Epithelial cell of esophagus (primary cell): ENCODE measurements around the gene ARFGAP2.

Experiments
- DNase-seq: peaks from one replicate; pipeline ENCODE4 v3.0.0; 2010; ENCODE audit warnings: low read depth
- H3K4me3 ChIP-seq: 2 replicates; pipeline ENCODE4 v1.5.1; 2011; ENCODE audit warnings: mild to moderate bottlenecking, low read length, control low read depth
- TF ChIP-seq, protein P1 (sequence below): IDR thresholded peaks from 2 replicates; pipeline ENCODE4 v1.5.1; 2011; ENCODE audit warnings: low read depth, mild to moderate bottlenecking, low read length, control low read depth, inconsistent platforms; ENCODE audit not compliant: insufficient read depth; ENCODE audit errors: missing control alignments

ARFGAP2 gene

DNA sequence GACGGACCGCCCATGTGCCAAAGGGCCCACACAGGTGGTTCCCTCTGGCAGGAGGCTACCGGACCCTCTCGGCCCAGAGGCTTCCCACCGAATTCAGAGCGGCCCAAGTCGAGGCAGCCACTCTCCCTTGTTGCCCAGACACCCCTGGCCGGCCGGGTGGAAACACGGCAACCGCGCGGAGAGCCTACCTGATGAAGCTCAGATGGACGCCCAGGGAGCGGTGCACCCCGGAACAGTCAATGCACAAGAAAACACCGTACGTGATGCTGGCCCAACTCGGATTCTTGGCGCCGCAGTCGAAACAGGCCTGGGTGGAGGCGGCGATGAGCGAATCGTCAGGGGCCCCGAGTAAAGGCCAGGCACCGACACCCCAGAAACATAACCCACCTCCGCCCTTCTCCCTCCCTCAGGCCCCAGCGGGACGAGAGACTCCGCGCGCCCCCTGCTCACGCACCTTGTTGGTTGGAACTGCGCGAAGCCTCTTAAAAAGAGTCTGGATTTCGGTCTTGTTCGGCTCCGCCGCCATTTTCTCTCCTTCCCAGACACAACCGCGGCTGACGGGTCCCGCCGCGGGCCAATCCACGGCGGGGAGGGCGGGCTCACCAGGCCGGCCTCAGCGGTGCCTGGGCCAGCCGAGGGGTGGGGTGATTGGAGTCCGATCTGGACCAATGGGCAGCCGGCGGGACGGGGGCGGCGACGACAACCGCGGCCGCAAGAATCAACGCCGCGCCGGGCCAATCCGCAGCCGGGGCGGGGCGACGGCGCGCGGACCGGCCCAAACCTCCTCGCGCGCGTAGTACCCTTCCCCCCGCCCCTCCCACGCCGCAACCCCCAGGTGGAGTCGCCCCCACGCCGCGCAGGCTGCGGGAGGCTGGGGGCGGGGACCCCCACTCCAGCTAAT is at the start of gene ARFGAP2:
Gene ARFGAP2, minus strand, starts transcription at position 552 of the 901 bp plus-strand sequence. Its CDS starts 26 bp downstream, at position 526.
- H3K4me3 ChIP-seq: peak within 1 kb of the TSS; percentile 97
- peak; percentile 99 for DNase-seq
- TF ChIP-seq, protein P1, sequence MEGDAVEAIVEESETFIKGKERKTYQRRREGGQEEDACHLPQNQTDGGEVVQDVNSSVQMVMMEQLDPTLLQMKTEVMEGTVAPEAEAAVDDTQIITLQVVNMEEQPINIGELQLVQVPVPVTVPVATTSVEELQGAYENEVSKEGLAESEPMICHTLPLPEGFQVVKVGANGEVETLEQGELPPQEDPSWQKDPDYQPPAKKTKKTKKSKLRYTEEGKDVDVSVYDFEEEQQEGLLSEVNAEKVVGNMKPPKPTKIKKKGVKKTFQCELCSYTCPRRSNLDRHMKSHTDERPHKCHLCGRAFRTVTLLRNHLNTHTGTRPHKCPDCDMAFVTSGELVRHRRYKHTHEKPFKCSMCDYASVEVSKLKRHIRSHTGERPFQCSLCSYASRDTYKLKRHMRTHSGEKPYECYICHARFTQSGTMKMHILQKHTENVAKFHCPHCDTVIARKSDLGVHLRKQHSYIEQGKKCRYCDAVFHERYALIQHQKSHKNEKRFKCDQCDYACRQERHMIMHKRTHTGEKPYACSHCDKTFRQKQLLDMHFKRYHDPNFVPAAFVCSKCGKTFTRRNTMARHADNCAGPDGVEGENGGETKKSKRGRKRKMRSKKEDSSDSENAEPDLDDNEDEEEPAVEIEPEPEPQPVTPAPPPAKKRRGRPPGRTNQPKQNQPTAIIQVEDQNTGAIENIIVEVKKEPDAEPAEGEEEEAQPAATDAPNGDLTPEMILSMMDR: no peak

DNA sequence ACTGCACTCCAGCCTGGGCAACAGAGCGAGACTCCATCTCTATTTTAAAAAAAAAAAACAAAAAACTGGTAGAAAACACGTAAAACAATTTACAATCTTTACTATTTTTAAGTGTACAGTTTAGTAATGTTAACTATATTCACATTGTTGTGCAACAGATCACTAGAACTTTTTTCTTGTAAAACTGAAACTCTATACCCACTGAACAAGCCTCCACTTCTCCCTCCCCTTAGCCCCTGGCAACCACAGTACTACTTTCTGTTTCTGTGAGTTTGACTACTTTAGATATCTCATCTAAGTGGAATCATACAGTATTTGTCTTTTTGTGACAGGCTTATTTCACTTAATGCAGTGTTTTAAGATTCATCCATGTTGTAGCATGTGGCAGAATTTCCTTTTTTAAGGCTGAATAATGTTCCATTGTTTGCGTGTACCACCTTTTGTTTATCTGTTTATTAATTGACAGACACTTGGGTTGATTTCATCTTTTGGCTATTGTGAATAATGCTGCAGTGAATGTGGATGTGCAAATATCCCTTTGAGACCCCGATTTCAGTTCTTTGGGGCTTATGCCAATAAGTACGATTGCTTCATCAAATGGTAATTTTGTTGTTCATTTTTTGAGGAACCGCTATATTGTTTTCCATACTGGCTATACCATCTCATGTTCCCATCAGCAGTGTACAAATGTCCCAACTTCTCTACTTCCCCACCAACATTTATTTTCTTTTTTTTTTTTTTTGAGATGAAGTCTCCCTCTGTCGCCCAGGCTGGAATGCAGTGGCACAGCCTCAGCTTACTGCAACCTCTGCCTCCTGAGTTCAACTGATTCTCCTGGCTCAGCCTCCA is 49.1 kb upstream of the ARFGAP2 start:
- no peak for DNase-seq
- TF ChIP-seq, protein P1: no peak
- H3K4me3 ChIP-seq: no peak overlapping the region

DNA sequence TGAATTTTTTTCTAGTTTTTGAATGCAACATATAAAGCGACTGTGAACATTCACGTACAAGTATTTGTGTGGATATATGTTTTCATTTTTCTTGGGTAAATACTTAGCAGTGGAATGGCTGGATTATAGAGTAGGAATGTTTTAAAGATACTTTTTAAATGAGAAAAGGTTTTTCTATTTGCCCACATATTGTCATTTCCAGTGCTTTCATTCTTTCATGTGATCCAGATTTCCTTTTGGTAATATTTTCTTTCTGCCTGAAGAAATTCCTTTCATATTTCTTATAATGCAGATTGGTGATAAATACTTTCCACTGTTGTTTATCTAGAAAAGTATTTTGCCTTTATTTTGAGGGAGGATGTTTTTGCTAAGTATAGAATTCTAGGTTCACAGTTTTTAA is 46.0 kb upstream of the ARFGAP2 start:
- TF ChIP-seq, protein P1: no peak
- DNase-seq: no peak
- H3K4me3 ChIP-seq: no peak overlapping the region

DNA sequence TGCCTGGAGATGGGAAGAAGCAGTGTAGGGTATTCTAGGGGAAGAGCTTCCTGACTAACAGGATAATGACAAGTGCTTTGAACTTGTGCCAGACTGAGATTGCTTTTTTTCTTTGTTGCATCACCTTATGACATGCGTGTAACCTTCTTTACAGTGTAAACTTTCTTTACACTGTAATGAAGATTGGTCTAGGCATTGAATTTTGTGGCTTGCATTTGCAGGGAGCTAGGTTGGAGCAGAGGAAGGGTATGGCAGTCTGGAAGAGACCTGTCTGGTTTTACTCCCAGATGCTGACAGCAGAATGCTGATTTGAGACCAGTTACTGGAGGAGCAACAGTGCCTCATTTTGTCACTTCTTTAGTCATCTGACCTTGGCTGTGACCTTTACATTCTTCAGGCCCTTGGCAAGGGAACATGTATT is 43.7 kb upstream of the ARFGAP2 start:
- peak; percentile 80 for DNase-seq
- TF ChIP-seq, protein P1: no peak
- H3K4me3 ChIP-seq: no peak overlapping the region

DNA sequence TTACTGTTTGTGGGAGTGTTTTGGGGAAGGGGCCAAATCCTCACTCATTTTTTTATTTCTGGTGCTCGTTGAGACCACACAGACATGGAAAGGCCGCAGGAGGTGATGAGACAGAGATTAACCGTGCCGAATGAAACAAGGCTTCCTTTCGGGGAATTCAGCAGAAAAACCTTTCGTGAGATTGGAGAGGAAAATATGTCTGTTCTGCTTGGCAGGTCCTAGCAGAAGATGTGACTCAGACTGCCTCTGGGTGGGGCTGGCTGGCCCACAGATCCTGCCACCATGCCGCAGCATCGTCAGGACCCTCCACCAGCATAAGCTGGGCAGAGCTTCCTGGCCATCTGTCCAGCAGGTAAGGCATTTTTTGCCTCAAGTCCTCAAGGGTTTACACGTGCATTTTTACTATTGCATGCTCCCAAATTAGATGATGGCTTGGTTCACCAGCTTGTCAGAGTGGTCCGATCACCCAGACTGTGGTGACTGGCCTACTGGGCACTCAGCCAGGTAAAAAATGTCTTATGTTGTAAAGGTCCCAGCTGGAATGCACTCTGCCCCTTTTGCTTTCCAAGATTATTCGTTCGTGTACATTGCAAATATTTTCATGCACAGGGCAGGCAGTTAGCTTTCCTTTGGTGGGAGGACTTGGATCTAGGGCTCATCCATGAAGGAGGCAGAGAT is 39.6 kb upstream of the ARFGAP2 start:
- TF ChIP-seq, protein P1: no peak
- peak overlapping the region; percentile 80 for H3K4me3 ChIP-seq
- peak; percentile 80 for DNase-seq

DNA sequence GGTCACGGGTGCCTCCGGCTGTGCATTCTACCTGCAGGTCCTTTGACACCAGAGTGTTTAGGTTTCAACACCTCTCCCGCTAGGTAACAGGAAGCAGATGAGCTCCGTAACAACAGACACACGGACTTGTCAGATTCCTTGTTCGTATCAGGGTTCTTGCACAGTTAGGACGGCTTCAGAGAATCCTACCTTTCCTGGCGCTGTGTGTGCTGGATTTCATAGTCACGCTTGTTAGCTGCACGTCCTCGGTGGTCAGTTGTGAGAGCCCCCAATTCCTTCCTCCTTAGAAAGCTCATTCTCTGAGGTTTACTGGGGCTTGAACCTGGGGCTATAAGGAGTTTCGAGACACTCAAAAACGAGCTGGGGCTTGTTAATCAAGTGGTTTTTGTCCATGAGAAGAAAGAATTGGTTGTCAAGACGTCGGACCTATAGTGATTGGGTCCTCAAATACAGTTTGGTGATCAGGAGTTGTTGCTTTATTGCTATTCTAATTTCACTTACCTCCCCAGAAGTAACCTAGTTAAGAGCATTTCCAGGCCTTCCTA is 38.8 kb upstream of the ARFGAP2 start:
- DNase-seq: peak; percentile 82

More for the DNA sequence above, 38.8 kb upstream of the ARFGAP2 start:
- H3K4me3 ChIP-seq: peak overlapping the region; percentile 80
- TF ChIP-seq, protein P1: no peak
